ENCODE data around the gene NR1H3.

NR1H3 gene

DNA sequence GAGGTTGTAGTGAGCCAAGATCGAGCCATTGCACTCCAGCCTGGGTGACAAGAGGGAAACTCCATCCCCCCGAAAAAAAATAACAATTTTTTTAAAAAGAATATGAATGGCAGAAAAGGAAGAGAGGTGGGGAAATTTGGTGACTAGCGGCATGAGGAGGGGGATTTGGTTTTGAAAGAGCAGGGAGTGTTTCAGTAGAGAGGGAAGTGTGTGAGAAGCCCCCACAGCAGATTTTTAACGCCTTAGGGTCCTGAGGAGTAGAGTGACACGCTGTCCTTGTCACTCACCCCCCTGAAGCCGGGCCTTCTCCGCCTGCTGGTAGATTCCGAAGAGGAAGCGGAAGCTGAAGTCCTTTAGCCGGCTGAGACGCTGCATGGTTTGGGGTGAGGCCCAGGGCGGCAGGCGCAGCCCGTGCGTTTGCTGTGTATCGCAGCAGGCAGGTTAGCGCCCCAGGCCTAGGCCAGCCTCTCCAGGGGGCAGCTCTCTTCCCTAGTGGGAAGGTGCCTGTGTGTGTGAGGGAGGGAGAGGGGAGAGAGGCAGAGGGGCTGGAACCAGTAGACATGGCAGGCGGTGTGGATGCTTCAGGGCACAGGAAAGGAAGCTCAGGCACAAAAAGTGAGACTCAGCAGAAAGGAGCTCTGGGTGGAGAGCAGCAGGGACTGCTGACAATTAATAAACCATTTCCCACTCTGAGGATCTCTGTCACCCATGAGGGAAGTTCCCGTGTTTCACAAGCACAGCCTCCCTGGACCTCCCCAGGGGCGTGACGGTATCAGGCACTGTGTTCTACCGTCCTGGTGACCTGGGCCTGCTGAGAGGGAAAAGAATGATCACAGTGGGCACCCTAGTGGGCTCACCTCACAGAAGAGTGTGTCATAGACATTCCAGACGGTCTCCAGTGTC is 13.1 kb upstream of the NR1H3 start:
- DNase-seq = peak in 2 of 58 donors; percentile 4 to 6

DNA sequence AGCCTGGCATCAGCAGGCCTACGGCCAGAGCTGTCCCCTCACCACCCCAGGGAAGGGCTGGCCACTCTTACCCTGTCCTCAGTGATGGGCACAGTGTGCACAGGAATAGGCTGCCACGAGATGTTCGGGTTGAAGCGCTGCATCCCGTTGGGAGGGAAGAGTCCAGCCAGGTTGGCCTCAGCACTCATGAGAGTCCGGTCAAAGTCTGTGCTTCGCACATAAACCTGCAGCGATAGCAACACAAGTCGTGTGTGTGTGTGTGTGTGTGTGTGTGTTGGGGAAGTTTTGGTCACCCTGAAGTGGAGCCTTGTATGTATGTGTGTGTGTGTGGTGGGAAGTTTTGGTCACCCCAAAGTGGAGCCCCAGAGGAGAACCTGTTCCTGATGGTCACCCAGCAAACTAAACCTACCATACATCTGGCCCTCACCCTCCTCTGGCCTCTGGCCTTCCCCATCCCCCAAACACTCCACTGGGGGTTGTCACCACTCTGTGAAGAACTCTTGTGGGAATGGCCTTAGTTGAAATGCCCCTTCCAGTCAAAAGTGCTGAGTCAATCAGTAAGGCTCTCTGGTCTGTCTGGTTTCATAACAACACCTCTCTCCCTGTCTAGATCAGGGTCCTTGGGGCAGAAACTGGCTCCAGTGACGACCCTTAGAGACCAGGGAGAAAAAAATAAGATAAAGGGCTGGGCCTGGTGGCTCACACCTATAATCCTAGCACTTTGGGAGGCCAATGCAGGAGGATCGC is 12.0 kb upstream of the NR1H3 start:
- no peak for DNase-seq

DNA sequence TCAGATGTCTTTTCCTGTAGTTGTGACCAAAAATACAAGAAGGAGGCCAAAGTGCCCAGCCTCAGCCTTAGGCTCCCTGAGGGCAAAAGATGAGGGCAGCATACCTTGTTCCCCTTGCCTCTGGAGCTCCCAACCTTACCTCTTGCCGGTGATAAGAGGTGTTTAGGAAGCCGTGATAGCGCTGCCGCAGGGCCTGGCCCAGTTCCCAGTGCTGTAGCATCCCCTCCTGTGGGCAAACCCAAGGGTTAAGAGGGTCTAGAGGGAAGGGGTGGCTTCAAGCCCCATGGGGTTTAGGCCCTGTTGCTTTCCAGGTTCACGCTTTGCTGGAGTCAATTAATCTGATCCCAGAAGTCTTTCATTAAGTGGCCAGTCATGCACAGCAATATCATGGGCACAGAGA is 10.3 kb upstream of the NR1H3 start:
- no peak for DNase-seq

DNA sequence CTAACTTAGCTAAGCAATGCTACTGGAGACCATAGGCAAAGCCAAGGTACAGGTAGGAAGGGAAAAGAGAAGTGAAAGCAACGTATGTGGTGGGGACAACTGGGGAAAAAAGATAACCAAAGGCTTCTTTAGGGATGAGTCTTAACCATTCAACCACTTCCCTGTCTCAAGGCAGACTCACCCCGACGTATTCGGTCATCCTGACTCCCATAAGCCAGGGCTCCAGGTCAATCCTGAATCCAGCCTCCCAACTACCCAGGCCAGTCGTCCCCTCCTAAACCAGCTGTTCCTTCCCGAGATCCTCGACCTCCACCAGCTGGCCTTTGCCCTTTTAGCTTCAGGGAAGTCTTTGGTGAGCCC is 9.5 kb upstream of the NR1H3 start:
- no peak for DNase-seq

DNA sequence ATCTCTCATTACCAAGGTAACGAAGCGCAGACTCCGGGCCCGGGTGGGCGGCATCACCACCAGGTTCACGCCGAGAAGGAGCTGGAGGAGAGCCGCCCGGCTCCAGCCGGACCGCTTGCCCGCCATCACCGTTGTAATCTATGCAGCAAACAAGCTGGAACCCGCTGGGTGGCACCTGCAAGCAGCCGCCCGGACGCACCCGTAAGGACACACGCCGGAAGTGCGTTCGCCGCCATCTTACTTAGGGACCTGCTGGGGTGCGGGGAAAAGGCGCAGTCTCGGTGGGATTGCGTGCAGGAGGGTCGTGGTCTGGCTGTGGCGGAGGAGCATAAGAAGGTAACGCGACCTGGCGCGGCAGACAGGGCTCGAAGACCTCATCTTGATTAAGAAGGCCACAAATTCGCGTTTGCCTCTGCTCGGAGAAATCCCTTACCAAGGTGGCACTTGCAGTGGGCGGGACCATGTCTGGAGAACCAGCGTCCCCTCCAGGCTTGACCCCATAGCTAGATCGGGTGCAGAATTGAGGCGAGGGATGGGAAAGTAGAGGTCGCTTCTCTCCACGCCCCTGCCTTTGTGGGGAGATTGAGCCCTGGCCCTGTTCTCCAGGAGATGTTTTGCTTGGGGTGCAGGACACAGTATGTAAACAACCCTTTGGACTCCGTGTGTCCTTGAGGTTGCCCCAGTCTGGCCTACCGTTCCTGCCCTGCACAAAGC is 9.0 kb upstream of the NR1H3 start, which contains the start of gene ACP2:
ACP2 (minus strand) TSS at position 151 of the 714 bp plus-strand sequence; CDS start at position 126, 25 bp downstream.
- peak; percentile 61 to 94 (median 85) for DNase-seq

DNA sequence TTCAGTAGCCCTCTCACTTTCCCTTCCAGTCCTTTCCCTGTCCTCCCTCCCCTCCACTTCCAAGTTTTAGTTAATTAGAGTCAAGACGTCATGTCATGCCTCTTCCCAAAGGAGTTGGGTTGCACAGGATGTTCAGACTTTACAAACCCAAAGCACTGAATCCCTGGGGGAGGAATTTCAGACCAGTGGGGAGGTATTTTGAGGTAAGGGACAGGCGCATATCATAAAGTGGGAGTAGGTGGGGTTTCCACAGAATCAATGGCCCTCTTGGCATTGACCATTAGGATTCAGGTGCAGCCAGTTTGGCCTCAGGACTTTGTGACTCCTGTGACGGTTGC is 8.4 kb upstream of the NR1H3 start:
- no peak for DNase-seq

DNA sequence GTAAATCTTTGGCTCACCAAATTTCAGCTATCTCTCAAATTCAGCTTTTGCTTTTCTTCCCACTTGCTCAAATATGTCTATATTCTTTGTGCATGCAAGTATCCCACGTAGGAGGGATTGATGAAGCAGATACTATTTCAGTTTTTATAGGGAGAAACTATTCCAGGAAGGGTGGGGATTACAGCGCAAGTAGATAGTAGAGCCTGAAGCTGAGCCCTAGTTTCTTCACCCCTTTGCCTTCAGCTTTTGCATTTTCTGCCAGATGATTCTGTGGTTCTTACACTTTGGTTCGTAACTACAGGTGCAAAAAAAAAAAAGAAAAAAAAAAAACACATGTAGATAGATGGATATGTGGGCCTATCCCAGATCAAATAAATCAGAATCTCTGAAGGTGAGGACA is 6.0 kb upstream of the NR1H3 start:
- DNase-seq = no peak

DNA sequence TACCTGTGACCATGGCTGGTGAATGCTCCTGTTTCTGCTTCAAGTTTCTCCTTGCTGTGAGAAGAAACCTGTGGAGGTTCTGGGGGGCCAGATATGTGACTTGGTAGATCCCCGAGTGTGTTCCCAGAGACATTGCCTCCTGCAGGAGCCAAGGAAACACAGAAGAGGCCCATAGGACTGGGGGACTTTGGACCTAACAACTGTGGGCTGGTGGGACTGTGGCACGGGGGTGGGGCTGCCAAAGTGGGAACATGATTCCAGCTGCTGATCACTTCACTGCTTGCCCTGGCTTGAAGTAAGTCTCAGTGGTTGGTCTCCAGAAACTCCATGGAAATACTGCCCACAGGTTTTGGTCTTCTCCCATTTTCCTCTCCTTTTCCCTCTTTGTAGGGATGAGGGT is 4.1 kb upstream of the NR1H3 start:
- DNase-seq = no peak

DNA sequence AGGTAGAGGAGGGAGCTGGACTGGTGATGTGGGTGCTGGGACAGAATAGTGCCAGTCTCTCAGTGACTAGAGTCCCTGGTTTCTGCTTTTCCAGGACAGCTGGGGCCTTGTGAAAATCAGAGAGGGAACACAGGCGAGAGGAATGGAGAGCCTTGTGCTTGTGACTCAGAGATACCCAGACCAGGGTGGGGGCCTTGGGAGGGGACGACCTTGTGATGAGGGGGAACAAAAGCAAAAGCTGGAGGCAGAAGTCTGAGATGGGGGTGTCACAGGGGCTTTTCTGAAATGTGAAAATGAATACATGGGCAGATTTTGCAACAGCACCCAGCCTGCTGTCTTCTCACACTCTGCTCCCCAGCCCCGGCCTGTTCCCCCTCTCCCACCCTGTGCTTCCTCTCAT is 3.4 kb upstream of the NR1H3 start:
- peak in 4 of 58 donors; percentile 9 to 31 (median 22) for DNase-seq

DNA sequence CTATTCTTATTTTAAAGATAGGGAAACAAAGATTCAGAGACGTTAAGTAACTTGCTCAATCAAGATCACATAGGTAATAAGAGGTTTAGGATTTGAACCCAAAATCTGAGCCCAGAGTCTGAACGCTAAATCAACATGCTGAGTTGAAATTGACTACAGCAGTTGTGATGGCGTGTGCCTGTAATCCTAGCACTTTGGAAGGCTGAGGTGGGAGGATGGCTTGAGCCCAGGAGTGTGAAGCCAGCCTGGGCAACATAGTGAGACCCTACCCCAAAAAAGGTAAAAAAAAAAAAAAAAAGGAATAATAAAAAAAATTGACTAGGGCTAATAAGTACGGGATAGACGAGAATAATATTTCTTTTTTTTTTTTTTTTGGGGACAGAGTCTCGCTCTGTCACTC is 1.4 kb upstream of the NR1H3 start:
- no peak for DNase-seq

DNA sequence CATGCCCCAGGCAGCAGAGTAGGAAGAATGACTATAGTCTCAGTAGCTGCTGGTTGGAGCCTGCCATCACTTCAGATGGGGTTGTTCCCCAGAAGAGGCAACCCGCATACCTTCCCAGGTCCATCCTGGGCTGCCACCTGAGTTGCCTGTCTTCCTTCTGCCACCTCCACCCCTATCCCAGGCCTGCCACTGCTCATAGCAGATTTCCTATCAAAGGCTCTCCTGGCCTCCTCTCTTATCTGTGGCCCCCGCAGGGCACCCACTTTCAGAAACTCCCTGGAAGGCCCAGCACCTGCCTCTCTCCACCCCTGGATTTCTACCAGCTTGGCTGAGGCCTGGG is 649 bp upstream of the NR1H3 start:
- no peak for DNase-seq

DNA sequence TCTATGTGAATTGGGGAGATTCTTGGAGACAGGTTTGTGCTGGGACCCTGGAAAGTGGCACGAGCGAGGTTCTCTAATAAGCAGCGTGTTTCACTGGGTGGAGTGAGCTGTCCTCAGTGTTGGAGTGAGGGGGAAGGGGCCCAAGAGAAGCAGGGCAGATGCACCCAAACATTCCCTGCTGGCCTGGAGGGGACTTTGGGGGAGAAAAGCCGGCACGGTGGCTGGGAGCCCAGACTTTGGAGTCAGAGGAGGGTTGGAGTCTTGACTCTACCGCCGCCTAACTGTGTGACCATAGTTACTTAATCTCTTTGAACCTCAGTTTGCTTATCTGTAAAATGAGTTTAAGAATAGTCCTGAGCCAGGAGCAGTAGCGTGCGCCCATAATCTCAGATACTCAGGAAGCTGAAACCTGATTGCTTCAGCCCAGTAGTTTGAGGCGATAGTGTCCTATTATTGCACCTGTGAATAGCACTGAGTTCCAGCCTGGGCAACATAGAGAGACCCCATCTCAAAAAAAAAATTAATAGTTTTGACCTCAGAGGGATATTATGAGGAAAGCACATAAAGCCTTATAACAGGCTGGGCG is 614 bp downstream of the NR1H3 start:
- DNase-seq = no peak

DNA sequence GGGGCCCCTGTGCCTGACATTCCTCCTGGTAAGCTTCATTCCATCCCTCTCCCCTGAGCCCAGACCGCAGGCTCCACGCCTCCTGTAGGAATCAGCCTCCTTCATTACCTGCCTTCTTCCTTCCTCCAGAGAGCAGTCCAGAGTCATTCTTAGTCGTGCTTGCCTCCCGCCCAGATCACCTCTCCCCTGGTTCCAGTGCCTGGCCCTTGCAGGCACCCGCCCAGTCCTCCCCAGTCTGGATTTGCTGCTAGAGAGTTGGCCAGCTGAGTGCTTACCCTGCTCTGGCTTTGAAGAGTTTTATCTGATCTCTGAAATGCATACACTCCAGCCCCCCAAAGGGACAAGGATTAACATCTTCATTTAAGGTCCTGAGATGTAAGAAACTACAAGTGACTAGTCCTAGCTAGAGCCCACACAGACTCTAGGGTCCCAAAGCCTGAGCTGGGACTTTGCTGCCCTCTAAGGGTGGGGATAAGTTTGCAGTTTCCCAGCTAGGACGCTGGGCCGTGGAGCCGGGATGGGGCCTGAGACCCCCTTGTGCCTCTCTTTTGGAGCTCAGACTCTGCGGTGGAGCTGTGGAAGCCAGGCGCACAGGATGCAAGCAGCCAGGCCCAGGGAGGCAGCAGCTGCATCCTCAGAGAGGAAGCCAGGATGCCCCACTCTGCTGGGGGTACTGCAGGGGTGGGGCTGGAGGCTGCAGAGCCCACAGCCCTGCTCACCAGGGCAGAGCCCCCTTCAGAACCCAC is 1.6 kb downstream of the NR1H3 start:
- peak in 8 of 58 donors; percentile 5 to 31 (median 14) for DNase-seq

DNA sequence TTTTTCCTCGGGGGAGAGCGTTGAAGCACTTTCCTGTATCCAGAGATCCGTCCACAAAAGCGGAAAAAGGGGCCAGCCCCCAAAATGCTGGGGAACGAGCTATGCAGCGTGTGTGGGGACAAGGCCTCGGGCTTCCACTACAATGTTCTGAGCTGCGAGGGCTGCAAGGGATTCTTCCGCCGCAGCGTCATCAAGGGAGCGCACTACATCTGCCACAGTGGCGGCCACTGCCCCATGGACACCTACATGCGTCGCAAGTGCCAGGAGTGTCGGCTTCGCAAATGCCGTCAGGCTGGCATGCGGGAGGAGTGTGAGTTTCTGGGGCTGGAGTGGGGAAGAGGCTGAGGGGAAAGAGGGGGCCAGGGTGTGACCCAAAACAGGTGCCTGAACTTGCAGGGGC is 2.6 kb downstream of the NR1H3 start:
- DNase-seq = no peak

DNA sequence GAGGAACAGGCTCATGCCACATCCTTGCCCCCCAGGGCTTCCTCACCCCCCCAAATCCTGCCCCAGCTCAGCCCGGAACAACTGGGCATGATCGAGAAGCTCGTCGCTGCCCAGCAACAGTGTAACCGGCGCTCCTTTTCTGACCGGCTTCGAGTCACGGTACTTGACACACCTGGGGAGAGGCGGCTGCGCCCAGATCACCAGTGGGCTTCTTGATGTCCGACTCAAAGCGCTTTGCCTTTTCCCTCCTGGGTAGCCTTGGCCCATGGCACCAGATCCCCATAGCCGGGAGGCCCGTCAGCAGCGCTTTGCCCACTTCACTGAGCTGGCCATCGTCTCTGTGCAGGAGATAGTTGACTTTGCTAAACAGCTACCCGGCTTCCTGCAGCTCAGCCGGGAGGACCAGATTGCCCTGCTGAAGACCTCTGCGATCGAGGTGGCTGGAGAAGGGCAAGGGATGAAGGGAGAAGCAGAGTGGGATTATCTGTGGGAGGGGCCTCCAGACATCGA is 3.5 kb downstream of the NR1H3 start:
- no peak for DNase-seq

DNA sequence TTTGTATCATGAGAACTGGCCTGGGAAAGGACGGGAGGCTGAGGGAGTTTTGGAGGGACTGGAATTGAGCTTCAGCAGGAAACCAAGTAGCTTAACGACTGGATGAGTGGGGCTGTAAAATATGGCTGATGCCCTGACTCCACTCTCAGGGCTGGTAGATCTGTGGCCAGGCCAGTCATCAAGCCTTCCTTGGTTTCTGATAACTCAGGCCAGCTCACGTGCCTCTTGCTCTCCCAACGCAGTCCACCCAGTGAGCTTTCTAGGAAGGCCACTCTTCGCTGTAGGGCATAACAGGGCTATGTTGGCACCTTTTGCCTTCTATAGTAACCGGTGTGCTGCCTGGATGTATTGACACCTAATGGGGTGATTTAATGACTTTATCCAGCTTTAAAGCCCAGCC is 6.3 kb downstream of the NR1H3 start:
- DNase-seq = no peak

DNA sequence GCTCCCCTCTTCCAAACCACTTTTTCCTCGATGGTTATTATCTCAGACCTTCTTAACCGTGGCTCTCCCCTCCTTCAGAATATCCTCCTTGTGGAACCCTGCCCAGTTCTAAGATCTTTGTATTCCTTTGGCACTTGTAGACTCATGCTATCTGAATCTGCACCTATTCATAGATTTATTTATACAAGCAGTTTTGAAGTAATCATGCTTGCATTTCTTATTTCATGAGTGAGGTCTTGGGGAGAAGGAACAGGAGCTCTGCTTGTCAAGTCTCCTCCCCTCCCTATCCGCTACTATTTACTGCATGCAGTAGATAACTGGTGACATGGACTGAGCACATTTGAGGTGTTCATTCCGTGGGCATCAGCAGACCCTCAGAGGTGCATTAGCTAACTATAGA is 6.7 kb downstream of the NR1H3 start:
- no peak for DNase-seq

DNA sequence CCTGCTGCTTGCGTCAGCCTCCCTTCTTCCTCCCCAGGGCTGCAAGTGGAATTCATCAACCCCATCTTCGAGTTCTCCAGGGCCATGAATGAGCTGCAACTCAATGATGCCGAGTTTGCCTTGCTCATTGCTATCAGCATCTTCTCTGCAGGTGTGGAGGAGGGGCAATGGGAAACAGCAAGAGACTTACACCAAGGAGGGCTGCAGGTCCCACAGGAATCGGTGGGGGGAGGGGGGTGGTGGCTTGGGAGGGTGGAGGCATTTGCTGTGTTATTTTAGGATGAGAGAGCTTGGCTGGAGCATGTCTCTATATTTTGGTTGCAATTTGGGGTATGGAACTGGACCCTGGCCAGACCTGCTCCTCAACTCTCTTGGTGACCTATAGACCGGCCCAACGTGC is 10.1 kb downstream of the NR1H3 start:
- DNase-seq = no peak

DNA sequence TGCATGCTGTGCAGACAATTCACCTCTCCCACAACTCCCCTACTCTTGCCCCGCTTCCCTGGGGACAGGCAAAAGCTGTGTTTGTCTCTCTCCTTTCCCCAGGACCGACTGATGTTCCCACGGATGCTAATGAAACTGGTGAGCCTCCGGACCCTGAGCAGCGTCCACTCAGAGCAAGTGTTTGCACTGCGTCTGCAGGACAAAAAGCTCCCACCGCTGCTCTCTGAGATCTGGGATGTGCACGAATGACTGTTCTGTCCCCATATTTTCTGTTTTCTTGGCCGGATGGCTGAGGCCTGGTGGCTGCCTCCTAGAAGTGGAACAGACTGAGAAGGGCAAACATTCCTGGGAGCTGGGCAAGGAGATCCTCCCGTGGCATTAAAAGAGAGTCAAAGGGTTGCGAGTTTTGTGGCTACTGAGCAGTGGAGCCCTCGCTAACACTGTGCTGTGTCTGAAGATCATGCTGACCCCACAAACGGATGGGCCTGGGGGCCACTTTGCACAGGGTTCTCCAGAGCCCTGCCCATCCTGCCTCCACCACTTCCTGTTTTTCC is 10.7 kb downstream of the NR1H3 start:
- peak in 1 of 58 donors; percentile 56 for DNase-seq
